Calu3 (cell line): ENCODE results near the gene PRR33. TPM values are rescaled to one million over a fixed set of nuclear protein-coding genes. Genes with fewer than 3 reads are reported as not detected.

Experiments
- BruUV-seq: library from RNA; stranded (reverse); fragments of 400-500 nt; replicated peaks from 2 replicates; lab custom pipeline; 2021; lab: Mats Ljungman, UMichigan
- CTCF ChIA-PET: fragments of 300-600 bp; sonication (Branson Sonifier 250); formaldehyde crosslinking; loops from one replicate; lab custom pipeline; 2022; ENCODE audit warnings: antibody characterized with exemption; lab: Charles Lee
- DNase-seq: peaks from one replicate; pipeline ENCODE4 v3.0.0; 2022
- H3K27ac Mint-ChIP-seq: one replicate; pipeline ENCODE4 v1.8.0; 2022; ENCODE audit warnings: mixed read lengths; ENCODE audit not compliant: unreplicated experiment
- H3K27me3 Mint-ChIP-seq: one replicate; pipeline ENCODE4 v1.8.0; 2022; ENCODE audit warnings: mixed read lengths; ENCODE audit not compliant: unreplicated experiment
- H3K36me3 Mint-ChIP-seq: one replicate; pipeline ENCODE4 v1.8.0; 2022; ENCODE audit warnings: mild to moderate bottlenecking, moderate library complexity, mixed read lengths; ENCODE audit not compliant: insufficient read depth, unreplicated experiment
- H3K4me1 Mint-ChIP-seq: one replicate; pipeline ENCODE4 v1.8.0; 2022; ENCODE audit warnings: mild to moderate bottlenecking, low read depth, mixed read lengths; ENCODE audit not compliant: unreplicated experiment
- H3K4me3 Mint-ChIP-seq: one replicate; pipeline ENCODE4 v1.8.0; 2022; ENCODE audit warnings: mild to moderate bottlenecking, low read depth, moderate library complexity, mixed read lengths; ENCODE audit not compliant: unreplicated experiment
- H3K9me3 Mint-ChIP-seq: one replicate; pipeline ENCODE4 v1.8.0; 2022; ENCODE audit warnings: low read depth, mixed read lengths; ENCODE audit not compliant: unreplicated experiment
- intact Hi-C: fragments of 100-400 bp; cut with micrococcal nuclease; formaldehyde crosslinking; loops from one replicate; pipeline ENCODE4 v1.10.0; 2022; ENCODE audit not compliant: unreplicated experiment
- total RNA-seq: library from RNA; stranded (reverse); gene quantifications from 2 replicates; pipeline ENCODE4 v1.2.3, GENCODE V29; 2022
- TF ChIP-seq, protein P1 (sequence below): fragments of 200-600 bp; IDR thresholded peaks from one replicate; pipeline ENCODE4 v1.8.0; 2022; ENCODE audit warnings: antibody characterized with exemption; ENCODE audit not compliant: unreplicated experiment

The PRR33 gene
- total RNA-seq, 1 experiment from 2014 or later: not detected

DNA sequence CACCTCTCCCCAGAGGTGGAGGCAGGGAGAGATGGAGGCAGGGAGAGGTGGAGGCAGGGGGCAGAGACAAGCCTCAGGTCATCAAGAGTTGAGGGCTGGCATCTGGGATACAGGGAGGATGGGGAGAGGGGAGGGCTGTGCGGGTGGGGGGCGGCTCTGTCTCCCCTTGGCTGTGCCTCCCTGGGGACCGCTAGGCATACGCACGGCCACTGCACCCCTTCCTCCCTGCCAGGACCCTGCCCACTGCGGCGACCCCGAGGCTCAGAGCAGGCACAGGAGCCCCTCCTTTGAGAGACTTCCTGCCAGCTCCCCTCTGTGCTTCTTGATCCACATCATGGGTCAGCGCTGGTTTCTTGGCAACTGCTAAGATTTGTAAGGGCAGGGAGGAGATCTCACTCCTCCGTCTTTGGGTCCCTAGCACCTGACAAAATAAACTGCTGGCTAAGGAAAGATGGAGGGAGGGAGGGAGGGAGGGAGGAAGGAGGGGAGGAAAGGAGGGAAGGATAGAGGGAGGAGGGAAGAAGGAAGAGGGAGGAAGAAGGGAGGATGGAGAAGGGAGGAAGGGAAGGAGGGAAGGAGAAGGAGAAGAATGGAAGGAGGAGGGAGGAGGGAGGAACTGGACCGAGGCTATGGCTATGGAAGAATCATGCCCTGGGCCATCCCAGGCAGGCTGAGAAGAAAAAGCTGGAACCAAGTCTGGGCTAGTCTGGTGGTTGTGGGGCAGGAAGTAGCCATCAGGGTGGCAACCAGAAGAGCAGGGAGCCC lies 18.5 kb downstream of the PRR33 start:
- TF ChIP-seq, protein P1, sequence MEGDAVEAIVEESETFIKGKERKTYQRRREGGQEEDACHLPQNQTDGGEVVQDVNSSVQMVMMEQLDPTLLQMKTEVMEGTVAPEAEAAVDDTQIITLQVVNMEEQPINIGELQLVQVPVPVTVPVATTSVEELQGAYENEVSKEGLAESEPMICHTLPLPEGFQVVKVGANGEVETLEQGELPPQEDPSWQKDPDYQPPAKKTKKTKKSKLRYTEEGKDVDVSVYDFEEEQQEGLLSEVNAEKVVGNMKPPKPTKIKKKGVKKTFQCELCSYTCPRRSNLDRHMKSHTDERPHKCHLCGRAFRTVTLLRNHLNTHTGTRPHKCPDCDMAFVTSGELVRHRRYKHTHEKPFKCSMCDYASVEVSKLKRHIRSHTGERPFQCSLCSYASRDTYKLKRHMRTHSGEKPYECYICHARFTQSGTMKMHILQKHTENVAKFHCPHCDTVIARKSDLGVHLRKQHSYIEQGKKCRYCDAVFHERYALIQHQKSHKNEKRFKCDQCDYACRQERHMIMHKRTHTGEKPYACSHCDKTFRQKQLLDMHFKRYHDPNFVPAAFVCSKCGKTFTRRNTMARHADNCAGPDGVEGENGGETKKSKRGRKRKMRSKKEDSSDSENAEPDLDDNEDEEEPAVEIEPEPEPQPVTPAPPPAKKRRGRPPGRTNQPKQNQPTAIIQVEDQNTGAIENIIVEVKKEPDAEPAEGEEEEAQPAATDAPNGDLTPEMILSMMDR: no peak
- Mint-ChIP-seq H3K27me3 (peaks cover 59% of the 10 kb centered on the region), H3K4me1 (no peaks in the 10 kb centered on the region), H3K27ac (no peak overlapping the region), H3K36me3 (peaks cover 11% of the 10 kb centered on the region), H3K4me3 (no peak overlapping the region), H3K9me3 (no peaks in the 10 kb centered on the region)
- no peak for DNase-seq
- CTCF ChIA-PET: interaction anchor here (0.6 kb wide), 1 partner anchor 649 kb away, joined by 7 read pairs; no protein-coding TSS in a partner anchor
- no TSS peak for BruUV-seq
- intact Hi-C loops: loop anchor here (5.0 kb wide), 1 partner anchor 36 kb away; the partner anchor contains the start of gene TNNI2

DNA sequence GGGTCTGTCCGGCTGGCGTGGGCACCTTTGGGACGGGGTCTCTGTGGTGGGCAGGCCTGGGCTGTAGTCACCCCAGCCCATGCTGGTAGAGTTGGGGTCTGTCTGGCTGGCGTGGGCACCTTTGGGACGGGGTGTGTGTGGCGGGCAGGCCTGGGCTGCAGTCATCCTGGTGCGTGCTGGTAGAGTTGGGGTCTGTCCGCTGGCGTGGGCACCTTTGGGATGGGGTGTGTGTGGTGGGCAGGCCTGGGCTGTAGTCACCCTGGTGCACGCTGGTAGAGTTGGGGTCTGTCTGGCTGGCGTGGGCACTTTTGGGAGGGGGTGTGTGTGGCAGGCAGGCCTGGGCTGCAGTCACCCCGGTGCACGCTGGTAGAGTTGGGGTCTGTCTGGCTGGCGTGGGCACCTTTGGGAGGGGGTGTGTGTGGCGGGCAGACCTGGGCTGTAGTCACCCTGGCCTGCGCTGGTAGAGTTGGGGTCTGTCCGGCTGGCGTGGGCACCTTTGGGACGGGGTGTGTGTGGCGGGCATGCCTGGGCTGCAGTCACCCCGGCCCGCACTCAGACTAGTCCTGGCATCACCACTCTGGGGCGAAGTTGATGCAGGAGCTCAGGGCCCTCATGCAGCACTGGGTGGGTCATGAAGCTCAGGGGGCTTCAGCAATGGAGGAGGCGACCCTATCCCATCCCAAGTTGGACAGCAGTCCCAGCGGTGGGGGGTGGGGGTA lies 19.3 kb downstream of the PRR33 start:
- Mint-ChIP-seq H3K9me3 (no peaks in the 10 kb centered on the region), H3K36me3 (peaks cover 9% of the 10 kb centered on the region), H3K27me3 (peaks cover 60% of the 10 kb centered on the region), H3K4me3 (no peak overlapping the region), H3K4me1 (no peaks in the 10 kb centered on the region), H3K27ac (no peak overlapping the region)
- intact Hi-C loops: loop anchor here (5.0 kb wide), 1 partner anchor 35 kb away; the partner anchor contains the start of gene TNNI2
- DNase-seq: no peak
- TF ChIP-seq, protein P1: no peak
- CTCF ChIA-PET: no interaction called here
- no TSS peak for BruUV-seq

DNA sequence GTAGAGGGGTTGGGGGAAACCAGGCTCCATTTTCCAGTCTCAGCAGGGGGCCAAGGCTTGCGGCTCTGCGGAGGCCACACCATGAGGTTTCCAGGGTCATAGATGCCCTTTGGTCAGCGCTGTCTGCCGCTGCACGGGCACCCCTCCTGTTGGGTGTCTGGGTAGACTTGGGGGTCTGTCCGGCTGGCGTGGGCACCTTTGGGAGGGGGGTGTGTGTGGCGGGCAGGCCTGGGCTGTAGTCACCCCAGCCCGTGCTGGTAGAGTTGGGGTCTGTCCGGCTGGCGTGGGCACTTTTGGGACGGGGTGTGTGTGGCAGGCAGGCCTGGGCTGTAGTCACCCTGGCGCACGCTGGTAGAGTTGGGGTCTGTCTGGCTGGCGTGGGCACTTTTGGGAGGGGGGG lies 20.2 kb downstream of the PRR33 start:
- CTCF ChIA-PET: no interaction called here
- H3K27ac Mint-ChIP-seq: no peak overlapping the region
- BruUV-seq: no TSS peak
- peaks cover 60% of the 10 kb centered on the region for H3K27me3 Mint-ChIP-seq
- H3K4me3 Mint-ChIP-seq: no peak overlapping the region
- H3K9me3 Mint-ChIP-seq: no peaks in the 10 kb centered on the region
- intact Hi-C loops: loop anchor here (5.0 kb wide), 1 partner anchor 34 kb away; the partner anchor contains the start of gene TNNI2
- DNase-seq: no peak
- TF ChIP-seq, protein P1: no peak
- no peaks in the 10 kb centered on the region for H3K4me1 Mint-ChIP-seq
- H3K36me3 Mint-ChIP-seq: peaks cover 6% of the 10 kb centered on the region

DNA sequence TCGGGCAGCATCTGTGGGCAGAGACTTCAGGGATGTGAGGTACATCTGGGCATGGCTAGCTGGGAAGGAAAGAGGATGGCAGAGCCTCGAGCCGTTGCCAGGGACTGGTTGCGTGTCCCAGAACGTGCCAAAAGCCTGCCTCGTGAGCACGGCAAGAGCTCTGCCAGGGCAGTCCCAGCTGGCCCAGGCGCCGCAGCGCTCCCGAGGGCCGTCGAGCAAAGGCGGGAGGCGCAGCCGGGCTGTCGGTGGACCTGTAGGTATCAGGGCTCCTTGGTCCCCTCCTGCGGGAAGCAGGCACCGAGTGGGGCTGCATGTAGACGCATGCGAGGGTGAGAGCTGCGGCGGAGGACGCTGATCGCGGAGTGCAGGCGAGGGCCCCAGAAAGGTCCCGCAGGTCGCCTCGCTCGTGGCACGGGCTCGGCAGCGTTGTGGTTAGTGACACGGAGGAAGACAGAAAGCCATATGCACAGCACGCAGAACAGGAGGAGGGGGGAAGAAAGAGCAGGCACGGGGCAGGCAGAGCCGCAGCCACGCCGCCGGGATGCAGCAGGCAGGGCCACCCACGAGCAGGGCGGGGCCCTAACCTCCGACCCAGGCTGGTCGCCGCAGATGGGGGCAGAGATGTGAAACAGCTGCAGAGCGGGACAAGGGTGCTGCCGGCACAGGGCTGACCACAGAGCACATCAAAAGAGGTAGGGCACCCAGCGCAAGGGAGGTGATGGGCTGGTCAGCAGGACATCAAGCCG lies 20.8 kb downstream of the PRR33 start:
- intact Hi-C loops: loop anchor here (5.0 kb wide), 1 partner anchor 34 kb away; the partner anchor contains the start of gene TNNI2
- Mint-ChIP-seq H3K4me1 (no peaks in the 10 kb centered on the region), H3K4me3 (no peak overlapping the region), H3K27me3 (peaks cover 60% of the 10 kb centered on the region), H3K27ac (no peak overlapping the region), H3K9me3 (no peaks in the 10 kb centered on the region), H3K36me3 (no peaks in the 10 kb centered on the region)
- CTCF ChIA-PET: interaction anchor here (0.6 to 1.6 kb wide), 2 partner anchors 37 to 281 kb away, joined by 3 to 4 read pairs; no protein-coding TSS in a partner anchor
- BruUV-seq: no TSS peak
- TF ChIP-seq, protein P1: no peak
- no peak for DNase-seq
